H1 (cell line): Measurements from ENCODE around the gene HDAC7.

Source experiments
- EZH2 ChIP-seq: fragments of 200-600 bp; sonication (generic); IDR thresholded peaks from 2 replicates; pipeline ENCODE4 v1.7.1; 2012; ENCODE audit warnings: low read depth, mild to moderate bottlenecking, moderate library complexity, low read length, inconsistent platforms; ENCODE audit not compliant: severe bottlenecking
- PHF8 ChIP-seq: fragments of 200-600 bp; sonication (generic); conservative IDR thresholded peaks from 2 replicates; pipeline ENCODE4 v1.7.1; 2012; ENCODE audit warnings: low read depth, mild to moderate bottlenecking, inconsistent platforms, low read length, moderate library complexity
- POLR2A ChIP-seq, 2 experiments: IDR thresholded peaks; 1 replicate in 1 of 2; 2 replicates in 1 of 2; pipeline ENCODE4 v1.6.1; 2011; ENCODE audit warnings: low read depth in 2 of 2, low read length in 2 of 2, mild to moderate bottlenecking in 2 of 2; ENCODE audit errors: control extremely low read depth in 1 of 2
- SIN3A ChIP-seq, 2 experiments: IDR thresholded peaks in 1 of 2; conservative IDR thresholded peaks in 1 of 2; 2 replicates each; pipeline ENCODE4 v1.6.1; 2011 to 2012; ENCODE audit warnings: low read length in 2 of 2, improper control_type of control experiment in 1 of 2, low read depth in 1 of 2, mild to moderate bottlenecking in 1 of 2
- TF ChIP-seq, protein P1 (sequence below), 3 experiments: IDR thresholded peaks; 1 replicate in 2 of 3; 2 replicates in 1 of 3; pipeline versions ENCODE4 v1.5.1 to v1.6.1; 2011; ENCODE audit warnings: low read length in 3 of 3, mild to moderate bottlenecking in 3 of 3, inconsistent platforms in 2 of 3, low read depth in 1 of 3, moderate library complexity in 1 of 3; ENCODE audit not compliant: insufficient read depth in 1 of 3; ENCODE audit errors: control extremely low read depth in 1 of 3
- TF ChIP-seq, protein P2 (sequence below): IDR thresholded peaks from 2 replicates; pipeline ENCODE4 v1.6.1; 2012; ENCODE audit warnings: inconsistent platforms

DNA sequence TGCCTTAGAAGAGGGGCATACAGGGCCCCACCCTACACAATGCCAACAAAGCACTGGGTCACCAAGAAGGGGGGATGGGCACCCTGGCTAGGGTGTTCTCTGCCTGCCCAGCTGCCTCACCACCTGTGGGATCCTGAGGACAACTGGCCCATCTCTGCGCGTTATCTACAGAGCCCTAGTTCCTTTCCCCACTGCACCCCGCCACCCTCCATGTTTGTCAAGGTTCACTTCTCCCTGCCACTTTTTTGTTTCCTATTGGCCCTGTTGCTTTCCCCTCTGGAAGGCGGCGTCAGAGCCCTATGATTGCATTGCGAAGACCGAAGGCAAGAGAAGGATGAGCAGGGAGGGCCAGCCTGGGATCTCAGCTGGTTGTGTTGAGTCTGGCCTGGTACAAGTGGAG is 45.0 kb downstream of the HDAC7 start:
- TF ChIP-seq POLR2A (IDR thresholded peaks at IDR 0.05; ENCODE audit: control extremely low read depth in 1 of 2, low read depth in 2 of 2, low read length in 2 of 2), result no peak
- TF ChIP-seq EZH2, result no peak
- TF ChIP-seq, protein P1, sequence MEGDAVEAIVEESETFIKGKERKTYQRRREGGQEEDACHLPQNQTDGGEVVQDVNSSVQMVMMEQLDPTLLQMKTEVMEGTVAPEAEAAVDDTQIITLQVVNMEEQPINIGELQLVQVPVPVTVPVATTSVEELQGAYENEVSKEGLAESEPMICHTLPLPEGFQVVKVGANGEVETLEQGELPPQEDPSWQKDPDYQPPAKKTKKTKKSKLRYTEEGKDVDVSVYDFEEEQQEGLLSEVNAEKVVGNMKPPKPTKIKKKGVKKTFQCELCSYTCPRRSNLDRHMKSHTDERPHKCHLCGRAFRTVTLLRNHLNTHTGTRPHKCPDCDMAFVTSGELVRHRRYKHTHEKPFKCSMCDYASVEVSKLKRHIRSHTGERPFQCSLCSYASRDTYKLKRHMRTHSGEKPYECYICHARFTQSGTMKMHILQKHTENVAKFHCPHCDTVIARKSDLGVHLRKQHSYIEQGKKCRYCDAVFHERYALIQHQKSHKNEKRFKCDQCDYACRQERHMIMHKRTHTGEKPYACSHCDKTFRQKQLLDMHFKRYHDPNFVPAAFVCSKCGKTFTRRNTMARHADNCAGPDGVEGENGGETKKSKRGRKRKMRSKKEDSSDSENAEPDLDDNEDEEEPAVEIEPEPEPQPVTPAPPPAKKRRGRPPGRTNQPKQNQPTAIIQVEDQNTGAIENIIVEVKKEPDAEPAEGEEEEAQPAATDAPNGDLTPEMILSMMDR (IDR thresholded peaks at IDR 0.05; ENCODE audit: control extremely low read depth in 1 of 3, insufficient read depth in 1 of 3, low read depth in 1 of 3, low read length in 3 of 3), result no peak
- no peak for TF ChIP-seq SIN3A (conservative IDR thresholded peaks at IDR 0.05 in 1 of 2, IDR thresholded peaks at IDR 0.05 in 1 of 2; ENCODE audit: low read depth in 1 of 2, low read length in 2 of 2)
- TF ChIP-seq, protein P2, sequence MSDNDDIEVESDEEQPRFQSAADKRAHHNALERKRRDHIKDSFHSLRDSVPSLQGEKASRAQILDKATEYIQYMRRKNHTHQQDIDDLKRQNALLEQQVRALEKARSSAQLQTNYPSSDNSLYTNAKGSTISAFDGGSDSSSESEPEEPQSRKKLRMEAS, result no peak
- no peak for TF ChIP-seq PHF8
